HEK293 (cell line): Measurements from ENCODE around the gene CACNA1S.

Source experiments
- CTCF ChIA-PET: fragments of 350-600 bp; formaldehyde crosslinking; extraction: SDS; loops from one replicate; lab custom pipeline; 2021; ENCODE audit warnings: antibody characterized with exemption; lab: Yijun Ruan, JAX
- POLR2A ChIA-PET: fragments of 300-600 bp; formaldehyde crosslinking; extraction: SDS; loops from one replicate; lab custom pipeline; 2020; ENCODE audit warnings: antibody characterized with exemption, inconsistent platforms; lab: Yijun Ruan, JAX
- H3K27ac ChIP-seq: fragments of 200-500 bp; sonication (Bioruptor generic); 2 replicates; pipeline ENCODE4 v1.5.1; 2014; ENCODE audit warnings: low read depth, low read length, control low read depth, inconsistent platforms; ENCODE audit errors: extremely low read depth
- H3K36me3 ChIP-seq, 2 experiments: fragments of 200-500 bp in 1 of 2; sonication (Bioruptor generic) in 1 of 2; 1 replicate in 1 of 2; 2 replicates in 1 of 2; pipeline ENCODE4 v1.5.1; 2014 to 2017; ENCODE audit warnings: inconsistent platforms in 2 of 2, low read length in 2 of 2; ENCODE audit not compliant: control insufficient read depth in 2 of 2, insufficient read depth in 1 of 2
- H3K4me1 ChIP-seq: fragments of 200-500 bp; sonication (Bioruptor generic); 2 replicates; pipeline ENCODE4 v1.5.1; 2014; ENCODE audit warnings: mild to moderate bottlenecking, low read length, inconsistent platforms; ENCODE audit not compliant: control insufficient read depth, insufficient read depth
- H3K4me3 ChIP-seq: 2 replicates; pipeline ENCODE4 v1.5.1; 2011; ENCODE audit warnings: low read depth, mild to moderate bottlenecking, control low read depth, low read length, moderate library complexity
- H3K9me3 ChIP-seq: fragments of 200-500 bp; sonication (Bioruptor generic); 2 replicates; pipeline ENCODE4 v1.5.1; 2014; ENCODE audit warnings: low read depth, low read length, inconsistent platforms; ENCODE audit not compliant: control insufficient read depth, insufficient read depth
- FEZF1 ChIP-seq: fragments of 450-650 bp; formaldehyde crosslinking; IDR thresholded peaks from 2 replicates; pipeline ENCODE4 v1.5.1; 2016; ENCODE audit warnings: missing biosample characterization, missing genetic modification characterization
- HOXD13 ChIP-seq: sonication (generic); formaldehyde crosslinking; IDR thresholded peaks from 2 replicates; pipeline ENCODE4 v1.8.0; 2022; ENCODE audit warnings: missing genetic modification reagents, borderline replicate concordance
- KLF16 ChIP-seq: fragments of 450-650 bp; formaldehyde crosslinking; IDR thresholded peaks from 2 replicates; pipeline ENCODE4 v1.5.1; 2017; ENCODE audit warnings: missing biosample characterization, missing genetic modification characterization
- MYNN ChIP-seq: fragments of 450-650 bp; formaldehyde crosslinking; IDR thresholded peaks from 2 replicates; pipeline ENCODE4 v1.5.1; 2016; ENCODE audit warnings: missing biosample characterization, missing genetic modification characterization, borderline replicate concordance
- ZBTB11 ChIP-seq: fragments of 450-650 bp; formaldehyde crosslinking; conservative IDR thresholded peaks from 2 replicates; pipeline ENCODE4 v1.5.1; 2016; ENCODE audit warnings: low read depth, missing biosample characterization, missing genetic modification characterization
- ZBTB21 ChIP-seq: fragments of 450-650 bp; formaldehyde crosslinking; IDR thresholded peaks from 2 replicates; pipeline ENCODE4 v1.5.1; 2017; ENCODE audit warnings: missing biosample characterization, missing genetic modification characterization
- ZFP37 ChIP-seq: fragments of 450-650 bp; formaldehyde crosslinking; IDR thresholded peaks from 2 replicates; pipeline ENCODE4 v1.5.1; 2016; ENCODE audit warnings: missing biosample characterization, missing genetic modification characterization
- ZFP69B ChIP-seq: fragments of 450-650 bp; formaldehyde crosslinking; IDR thresholded peaks from 2 replicates; pipeline ENCODE4 v1.5.1; 2016; ENCODE audit warnings: missing biosample characterization, missing genetic modification characterization
- ZNF112 ChIP-seq: fragments of 450-650 bp; formaldehyde crosslinking; IDR thresholded peaks from 2 replicates; pipeline ENCODE4 v1.5.0; 2017; ENCODE audit warnings: missing biosample characterization, missing genetic modification characterization
- ZNF132 ChIP-seq: fragments of 450-650 bp; formaldehyde crosslinking; IDR thresholded peaks from 2 replicates; pipeline ENCODE4 v1.5.1; 2017; ENCODE audit warnings: missing biosample characterization, missing genetic modification characterization, borderline replicate concordance
- ZNF174 ChIP-seq: fragments of 450-650 bp; formaldehyde crosslinking; IDR thresholded peaks from 2 replicates; pipeline ENCODE4 v1.5.0; 2017; ENCODE audit warnings: missing biosample characterization, mild to moderate bottlenecking, missing genetic modification characterization
- ZNF202 ChIP-seq: fragments of 450-650 bp; formaldehyde crosslinking; IDR thresholded peaks from 2 replicates; pipeline ENCODE4 v1.5.1; 2016; ENCODE audit warnings: missing biosample characterization, missing genetic modification characterization, borderline replicate concordance
- ZNF221 ChIP-seq: fragments of 450-650 bp; formaldehyde crosslinking; IDR thresholded peaks from 2 replicates; pipeline ENCODE4 v1.5.1; 2017; ENCODE audit warnings: missing biosample characterization, missing genetic modification characterization, borderline replicate concordance
- ZNF26 ChIP-seq: fragments of 450-650 bp; formaldehyde crosslinking; IDR thresholded peaks from 2 replicates; pipeline ENCODE4 v1.5.1; 2016; ENCODE audit warnings: missing biosample characterization, missing genetic modification characterization
- ZNF341 ChIP-seq: fragments of 450-650 bp; formaldehyde crosslinking; IDR thresholded peaks from 2 replicates; pipeline ENCODE4; 2016; ENCODE audit warnings: low read depth, missing biosample characterization, missing genetic modification characterization
- ZNF366 ChIP-seq: fragments of 450-650 bp; formaldehyde crosslinking; conservative IDR thresholded peaks from 2 replicates; pipeline ENCODE4 v1.5.1; 2016; ENCODE audit warnings: missing biosample characterization, missing genetic modification characterization
- ZNF37A ChIP-seq: fragments of 450-650 bp; IDR thresholded peaks from 2 replicates; pipeline ENCODE4 v1.5.1; 2018; ENCODE audit warnings: missing biosample characterization, missing genetic modification characterization
- ZNF416 ChIP-seq: fragments of 450-650 bp; formaldehyde crosslinking; IDR thresholded peaks from 2 replicates; pipeline ENCODE4 v1.5.1; 2016; ENCODE audit warnings: missing biosample characterization, missing genetic modification characterization
- ZNF473 ChIP-seq: fragments of 450-650 bp; formaldehyde crosslinking; IDR thresholded peaks from 2 replicates; pipeline ENCODE4 v1.5.1; 2017; ENCODE audit warnings: missing biosample characterization, missing genetic modification characterization
- ZNF837 ChIP-seq: fragments of 450-650 bp; formaldehyde crosslinking; IDR thresholded peaks from 2 replicates; pipeline ENCODE4 v1.5.1; 2016; ENCODE audit warnings: missing biosample characterization, missing genetic modification characterization
- ZSCAN5A ChIP-seq: fragments of 450-650 bp; formaldehyde crosslinking; IDR thresholded peaks from 2 replicates; pipeline ENCODE4 v1.5.1; 2016; ENCODE audit warnings: missing biosample characterization, missing genetic modification characterization

Gene CACNA1S

GRCh38 chr1:201039418-201039817, 72.8 kb downstream of the CACNA1S start (continued):
- TF ChIP-seq ZBTB21 (tag by site-specific recombination) (no peak), ZNF174 (tag by site-specific recombination) (no peak), ZBTB11 (tag by site-specific recombination) (no peak), ZNF112 (tag by site-specific recombination) (no peak), ZNF132 (tag by site-specific recombination) (no peak), ZNF416 (no peak), FEZF1 (tag by site-specific recombination) (no peak)

- Histone ChIP-seq H3K9me3 (no peaks in the 10 kb centered on the region), H3K4me3 (no peak overlapping the region), H3K27ac (no peak overlapping the region), H3K4me1 (no peaks in the 10 kb centered on the region), H3K36me3 (no peaks in the 10 kb centered on the region)
- POLR2A ChIA-PET = interaction anchor here (0.6 kb wide), 1 partner anchor 897 kb away, joined by 5 read pairs; no protein-coding TSS in a partner anchor
- TF ChIP-seq HOXD13 (CRISPR knock-in tag) = no peak
- no peak for TF ChIP-seq ZNF473 (tag by site-specific recombination)
- TF ChIP-seq MYNN (tag by site-specific recombination) = no peak
- peak; percentile 31; the same call in 1 of the 2 replicates for TF ChIP-seq ZNF341 (tag by site-specific recombination)
- no peak for TF ChIP-seq ZFP37
- TF ChIP-seq ZSCAN5A (tag by site-specific recombination) = no peak
- TF ChIP-seq ZFP69B (tag by site-specific recombination) = no peak
- 0 out of 2 replicates have a peak, but pooled peaks have one; percentile 44 for TF ChIP-seq ZNF366 (tag by site-specific recombination)
- CTCF ChIA-PET = interaction anchor here (0.7 to 9.4 kb wide), 4 partner anchors 14 to 173 kb away, joined by 3 to 108 read pairs (median 70); partner anchors contain the start of gene KIF21B
These were observed 73.9 kb downstream of the CACNA1S start for GRCh38 chr1:201038186-201038876.

DNA sequence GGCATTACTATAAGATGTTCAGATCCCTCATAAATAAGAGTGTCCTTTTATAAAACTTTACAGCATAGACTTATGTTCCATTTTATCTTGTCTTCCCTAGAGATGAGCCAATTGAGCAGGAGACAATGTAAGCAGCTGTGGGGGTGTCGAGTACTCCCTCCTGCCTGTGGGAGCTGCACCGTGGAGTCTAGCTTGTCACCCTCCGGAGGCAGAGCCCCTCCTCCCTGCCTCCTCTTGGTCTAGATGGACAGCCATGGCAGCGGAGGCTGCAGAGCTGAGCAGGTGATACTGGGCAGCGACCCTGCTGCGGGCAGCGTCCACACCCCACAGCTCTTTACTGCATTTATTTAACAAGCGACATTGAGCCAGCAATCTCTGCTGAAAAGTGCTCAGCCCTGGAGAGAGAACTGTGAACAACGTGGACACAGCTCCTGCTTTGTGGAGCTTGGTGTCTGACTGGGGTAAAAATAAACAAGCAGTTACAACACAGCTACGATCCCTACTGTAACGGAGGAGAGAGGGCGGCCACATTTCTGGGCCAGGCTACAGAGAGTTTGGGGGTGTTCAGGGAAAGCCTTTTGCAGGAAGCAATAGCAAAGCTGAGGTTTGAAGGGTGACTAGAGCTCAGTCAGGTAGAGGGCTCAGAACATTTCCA, 75.9 kb downstream of the CACNA1S start:
- no peak for TF ChIP-seq ZNF221 (tag by site-specific recombination)
- no peak for TF ChIP-seq ZNF202 (tag by site-specific recombination)
- TF ChIP-seq ZNF37A (tag by site-specific recombination) = no peak
- TF ChIP-seq ZNF26 (tag by site-specific recombination) = no peak
- no peak for TF ChIP-seq KLF16
- no peak for TF ChIP-seq ZNF837 (tag by site-specific recombination)
- POLR2A ChIA-PET = no interaction called here
- H3K9me3 ChIP-seq = no peaks in the 10 kb centered on the region
- no peak overlapping the region for H3K27ac ChIP-seq
- no peaks in the 10 kb centered on the region for H3K4me1 ChIP-seq
- no peak overlapping the region for H3K4me3 ChIP-seq
- CTCF ChIA-PET = interaction anchor here (0.9 to 8.8 kb wide), 4 partner anchors 11 to 57 kb away, joined by 3 to 76 read pairs (median 34); partner anchors contain the start of gene KIF21B
- no peaks in the 10 kb centered on the region for H3K36me3 ChIP-seq
